Amniotic epithelial cell (primary cell): ENCODE results near the gene PACS2.

ENCODE experiments used
- DNase-seq: peaks from one replicate; pipeline ENCODE4 v3.0.0-alpha.2; 2010; ENCODE audit warnings: low read depth

Gene PACS2

DNA sequence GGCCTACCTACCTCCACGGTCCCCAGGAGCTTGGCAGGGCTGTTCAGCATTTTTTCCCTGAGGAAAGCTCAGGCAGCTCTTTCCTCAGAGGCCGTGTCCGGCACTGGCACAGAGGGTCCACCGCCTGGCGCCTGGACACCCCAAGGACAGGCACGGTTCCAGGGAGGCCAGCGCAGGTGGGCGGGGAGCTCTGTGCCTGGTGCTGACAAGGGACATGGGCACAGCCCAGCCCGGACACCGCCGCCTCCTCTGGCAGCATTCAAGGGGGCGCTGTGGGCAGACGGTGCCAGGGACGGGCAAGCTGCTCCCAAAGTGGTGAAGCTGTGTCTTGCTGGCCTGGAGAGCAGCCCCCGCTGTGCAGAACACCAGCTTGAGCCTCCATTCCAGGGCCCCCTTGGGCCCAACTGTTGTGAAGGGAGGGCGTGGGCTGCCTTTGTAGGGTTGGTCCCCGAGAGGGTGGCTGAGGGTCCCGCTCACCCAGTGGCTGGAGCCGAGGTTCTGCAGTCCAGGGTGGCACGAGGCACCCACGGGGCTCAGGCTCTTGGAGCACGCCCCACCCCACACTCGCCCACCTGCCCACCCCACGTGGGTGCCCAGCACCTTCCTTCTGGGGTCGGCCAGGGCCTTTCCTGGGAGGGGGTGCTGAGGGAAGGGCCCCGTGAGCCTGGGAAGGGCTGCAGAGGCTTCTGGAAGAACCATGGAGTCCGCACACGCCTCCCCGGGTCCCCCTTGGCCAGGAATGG is 54.5 kb downstream of the PACS2 start:
- no peak for DNase-seq

- DNase-seq, result no peak
Measured at GRCh38 chr14:105369653-105370040, 55.1 kb downstream of the PACS2 start.

GRCh38 chr14:105374389-105374788 is 59.8 kb downstream of the PACS2 start:
- DNase-seq, result no peak

DNA sequence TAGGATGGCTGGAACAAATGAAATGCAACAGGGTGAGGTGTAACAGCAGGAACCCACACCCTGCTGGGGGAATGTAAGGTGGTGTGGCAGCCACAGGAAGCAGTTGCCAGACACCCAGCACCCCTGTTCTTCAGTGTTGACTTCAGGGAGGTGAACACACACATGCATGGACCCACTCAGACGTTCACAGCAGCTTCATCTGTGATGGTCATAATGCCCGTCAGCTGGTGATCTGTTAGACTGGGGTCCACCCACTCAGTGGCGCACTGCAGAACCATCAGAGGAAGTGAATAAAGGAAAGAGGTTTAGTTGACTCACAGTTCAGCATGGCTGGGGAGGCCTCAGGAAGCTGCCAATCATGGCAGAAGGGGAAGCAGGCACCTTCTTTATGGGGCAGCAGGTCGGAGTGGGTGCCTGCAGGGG is 61.1 kb downstream of the PACS2 start:
- no peak for DNase-seq

GRCh38 chr14:105376521-105377440 is 62.2 kb downstream of the PACS2 start:
- DNase-seq, result no peak

DNA sequence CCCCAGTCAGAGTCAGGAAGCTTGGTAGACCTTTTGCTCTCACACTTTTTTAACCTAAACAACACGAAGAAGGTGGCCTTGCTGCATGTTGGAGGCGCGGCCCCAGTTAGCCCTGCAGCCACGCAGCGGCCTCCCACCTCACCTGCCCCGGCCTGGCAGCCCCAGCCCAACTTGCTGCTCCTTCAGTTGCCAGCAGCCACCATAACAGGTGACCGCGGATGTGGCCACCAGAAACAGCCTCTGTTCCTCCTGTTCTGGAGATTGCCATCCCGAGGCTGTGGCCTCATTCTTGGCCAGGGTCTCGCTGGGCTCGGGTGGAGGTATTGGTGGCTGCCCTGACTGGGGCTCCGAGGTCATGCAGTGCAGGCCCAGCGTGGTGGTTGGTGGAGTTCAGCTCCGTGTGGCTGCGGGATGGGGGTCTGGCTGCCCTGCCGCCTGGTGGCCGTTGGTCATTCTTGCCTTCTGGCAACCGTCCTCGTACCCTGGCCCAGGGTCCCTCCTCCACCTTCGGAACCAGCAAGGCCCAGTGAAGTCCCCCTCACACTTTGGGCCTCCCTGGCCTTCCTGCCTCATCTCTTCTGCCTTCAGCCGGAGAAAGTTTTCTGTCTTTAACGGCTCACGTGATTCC is 63.1 kb downstream of the PACS2 start:
- no peak for DNase-seq

DNA sequence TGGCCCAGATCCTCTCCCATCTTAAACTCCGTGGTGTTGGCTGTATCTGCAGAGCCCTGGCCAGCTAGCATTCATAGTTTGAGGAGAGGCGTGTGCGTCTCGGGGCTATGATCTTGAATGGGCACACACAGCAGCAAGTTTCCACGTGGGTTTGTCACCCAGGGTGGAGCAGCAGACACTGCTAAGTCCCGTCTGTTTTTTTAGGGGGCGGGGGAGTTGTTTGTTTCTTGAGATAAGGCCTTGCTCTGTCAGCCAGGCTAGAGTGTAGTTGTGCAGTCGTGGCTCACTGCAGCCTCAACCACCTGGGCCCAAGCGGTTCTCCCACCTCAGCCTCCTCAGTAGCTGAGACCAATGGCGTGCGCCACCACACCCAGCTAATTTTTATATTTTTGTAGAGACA is 63.7 kb downstream of the PACS2 start:
- no peak for DNase-seq

DNA sequence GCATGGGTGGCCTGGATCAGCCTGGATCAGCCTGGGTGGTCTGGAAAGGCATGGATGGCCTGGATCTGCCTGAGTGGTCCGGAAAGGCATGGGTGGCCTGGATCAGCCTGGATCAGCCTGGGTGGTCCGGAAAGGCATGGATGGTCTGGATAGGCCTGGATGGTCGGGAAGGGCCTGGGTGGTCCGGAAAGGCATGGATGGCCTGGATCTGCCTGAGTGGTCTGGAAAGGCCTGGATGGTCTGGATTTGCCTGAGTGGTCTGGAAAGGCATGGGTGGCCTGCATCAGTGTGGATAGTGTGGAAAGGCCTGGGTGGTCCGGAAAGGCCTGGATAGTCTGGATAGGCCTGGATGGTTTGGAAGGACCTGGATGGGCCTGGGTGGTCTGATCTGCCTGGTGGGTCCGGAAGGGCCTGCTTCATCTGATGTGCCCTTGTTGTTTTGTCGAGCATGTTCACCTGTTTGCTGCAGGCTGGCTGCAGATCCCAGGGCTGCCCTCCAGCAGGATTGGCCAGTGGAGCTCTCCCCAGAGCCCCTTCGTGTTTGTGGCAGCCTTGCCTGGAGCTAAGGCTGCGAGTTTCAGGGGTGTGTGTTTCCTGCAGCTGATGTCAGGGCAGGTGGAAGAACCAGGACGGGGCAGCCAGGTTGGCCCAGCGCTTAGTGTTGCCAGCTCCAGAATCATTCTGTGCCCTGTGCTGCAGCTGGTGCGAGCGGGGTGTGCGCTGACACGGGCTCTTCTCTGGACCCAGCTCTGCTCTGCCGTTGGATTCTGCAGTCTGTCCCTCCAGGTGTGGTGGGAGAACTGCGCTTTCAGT is 64.5 kb downstream of the PACS2 start:
- no peak for DNase-seq

GRCh38 chr14:105379946-105380345 is 65.4 kb downstream of the PACS2 start:
- no peak for DNase-seq

DNA sequence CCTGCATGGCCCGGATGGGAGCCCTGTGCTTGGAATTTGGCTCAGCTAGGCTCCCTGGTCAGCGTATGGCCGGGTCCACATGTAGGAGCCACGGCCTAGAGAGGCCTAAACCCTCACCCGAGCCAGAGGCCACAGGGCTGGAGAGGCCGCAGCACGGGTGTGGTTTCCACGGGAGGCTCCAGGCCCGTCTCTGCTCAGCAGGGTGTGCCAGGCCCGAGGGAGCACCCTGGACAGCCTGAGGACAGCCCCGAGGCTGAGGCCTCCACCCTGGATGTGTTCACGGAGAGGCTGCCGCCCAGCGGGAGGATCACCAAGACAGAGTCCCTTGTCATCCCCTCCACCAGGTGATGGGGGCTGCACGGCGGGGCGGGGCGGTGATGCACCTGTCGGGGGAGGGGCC is 66.2 kb downstream of the PACS2 start:
- no peak for DNase-seq

DNA sequence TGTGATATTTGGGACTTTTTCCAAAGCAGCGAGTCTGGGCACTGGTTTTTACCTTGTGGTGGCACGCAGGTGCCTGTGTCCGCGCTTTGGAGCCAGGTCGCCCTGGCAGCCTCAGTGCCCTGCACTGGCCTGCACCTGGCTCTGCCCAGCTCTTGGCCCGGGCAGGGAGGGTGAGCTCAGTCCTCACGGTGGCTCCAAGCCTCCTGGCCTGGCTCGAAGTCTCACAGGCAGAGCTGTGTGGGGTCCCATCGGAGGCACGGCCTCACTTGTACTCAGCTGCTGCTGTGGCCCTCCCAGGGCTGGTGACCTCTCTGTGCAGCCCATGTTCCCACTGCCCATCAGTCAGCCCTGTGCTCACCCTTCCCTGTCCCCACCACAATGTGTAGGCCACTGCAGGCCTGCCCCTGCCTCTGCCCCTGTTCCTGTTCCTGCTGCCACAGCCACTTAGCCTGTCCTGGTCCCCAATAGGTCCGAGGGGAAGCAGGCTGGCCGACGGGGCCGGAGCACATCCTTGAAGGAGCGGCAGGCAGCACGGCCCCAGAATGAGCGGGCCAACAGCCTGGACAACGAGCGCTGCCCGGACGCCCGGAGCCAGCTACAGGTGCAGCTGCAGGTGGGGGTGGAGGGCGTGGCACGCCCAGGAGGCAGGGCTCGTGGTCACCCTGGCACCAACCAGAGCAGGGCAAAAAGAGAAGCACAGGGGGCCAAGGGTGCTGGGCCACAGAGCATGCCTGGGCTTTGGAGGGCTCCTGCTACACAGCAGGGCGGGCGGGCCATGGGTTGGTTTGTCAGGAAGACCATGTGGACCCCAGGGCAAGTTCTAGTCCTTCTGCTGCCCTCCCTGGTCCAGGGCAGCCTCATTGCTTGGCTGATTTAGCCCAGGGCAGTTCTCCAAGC is 67.1 kb downstream of the PACS2 start:
- DNase-seq, result no peak

DNA sequence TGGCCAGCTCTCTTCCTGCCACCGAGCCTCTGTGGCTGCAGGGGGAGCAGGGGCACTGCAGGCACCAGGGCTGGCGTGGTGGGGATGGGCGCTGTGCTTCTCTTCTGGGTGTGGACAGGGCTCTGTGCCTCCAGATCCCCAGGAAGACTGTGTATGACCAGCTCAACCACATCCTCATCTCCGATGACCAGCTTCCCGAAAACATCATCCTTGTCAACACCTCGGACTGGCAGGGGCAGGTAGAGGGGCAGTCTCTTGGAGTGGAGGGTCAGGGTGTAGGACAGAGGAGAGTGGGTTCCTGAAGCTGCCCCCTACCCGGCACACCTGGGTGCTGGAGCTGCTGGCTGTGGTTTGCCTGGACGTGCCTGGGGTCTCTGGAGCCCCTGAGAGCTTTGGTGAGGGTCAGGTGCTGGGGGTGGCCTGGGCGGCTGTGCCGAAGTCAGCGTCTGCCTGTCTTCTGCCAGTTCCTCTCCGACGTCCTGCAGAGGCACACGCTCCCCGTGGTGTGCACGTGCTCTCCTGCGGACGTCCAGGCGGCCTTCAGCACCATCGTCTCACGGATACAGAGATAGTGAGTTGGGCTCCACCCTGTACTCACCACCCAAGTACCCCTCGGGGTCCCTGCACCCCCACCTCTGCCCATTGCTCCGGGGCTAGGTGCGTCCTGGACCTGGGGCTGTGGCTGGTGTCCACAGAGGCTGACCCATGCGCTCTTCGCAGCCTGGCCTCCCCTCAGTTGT is 68.0 kb downstream of the PACS2 start:
- DNase-seq, result no peak

DNA sequence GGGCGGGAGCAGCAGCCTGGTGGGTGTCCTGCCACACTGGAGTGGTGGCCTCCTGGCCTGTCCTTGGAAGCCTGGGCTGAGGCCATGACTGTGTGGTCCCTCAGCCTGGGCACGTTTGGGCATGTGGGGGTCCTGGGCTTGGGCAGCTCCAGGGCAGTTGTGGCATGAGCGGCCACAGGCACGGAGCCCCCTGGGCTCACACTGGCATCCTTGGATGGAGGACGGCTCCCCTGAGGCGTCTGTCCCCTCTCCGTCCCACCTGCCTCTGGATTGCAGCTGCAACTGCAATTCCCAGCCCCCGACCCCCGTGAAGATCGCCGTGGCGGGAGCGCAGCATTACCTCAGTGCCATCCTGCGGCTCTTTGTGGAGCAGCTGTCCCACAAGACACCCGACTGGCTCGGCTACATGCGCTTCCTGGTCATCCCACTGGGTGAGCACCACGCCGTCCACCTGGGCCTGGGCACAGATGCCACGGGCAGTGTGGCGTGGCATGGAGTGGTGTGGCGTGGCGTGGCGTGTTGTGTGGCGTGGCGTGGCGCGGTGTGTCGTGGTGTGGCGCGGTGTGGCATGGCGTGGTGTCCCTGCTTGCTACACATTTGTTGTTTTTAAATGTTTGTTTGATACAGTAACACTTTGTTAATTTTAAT is 68.7 kb downstream of the PACS2 start:
- no peak for DNase-seq

DNA sequence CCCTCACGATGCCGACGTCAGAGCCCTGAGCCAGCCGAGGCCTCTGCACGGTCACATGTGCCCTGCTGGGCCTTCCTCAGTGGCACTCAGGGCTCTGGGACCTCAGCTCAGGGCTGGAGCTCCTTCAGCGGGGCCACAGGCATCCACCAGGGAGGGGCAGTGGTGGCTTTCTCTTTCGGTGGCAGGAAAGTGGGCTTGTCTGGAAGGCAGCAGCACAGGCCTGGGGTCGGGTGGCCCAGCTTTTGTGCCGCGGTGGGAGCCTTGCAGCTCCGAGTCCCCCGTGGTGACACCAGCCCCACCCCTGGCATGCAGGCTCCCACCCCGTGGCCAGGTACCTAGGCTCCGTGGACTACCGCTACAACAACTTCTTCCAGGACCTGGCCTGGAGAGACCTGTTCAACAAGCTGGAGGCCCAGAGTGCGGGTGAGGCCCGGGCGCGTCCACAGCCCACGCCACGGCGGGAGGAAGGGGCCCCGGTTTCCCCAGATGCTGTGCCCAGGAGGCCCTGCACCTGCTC is 69.6 kb downstream of the PACS2 start:
- DNase-seq, result no peak

- DNase-seq, result no peak
Measured at GRCh38 chr14:105384605-105385321, 70.2 kb downstream of the PACS2 start.

DNA sequence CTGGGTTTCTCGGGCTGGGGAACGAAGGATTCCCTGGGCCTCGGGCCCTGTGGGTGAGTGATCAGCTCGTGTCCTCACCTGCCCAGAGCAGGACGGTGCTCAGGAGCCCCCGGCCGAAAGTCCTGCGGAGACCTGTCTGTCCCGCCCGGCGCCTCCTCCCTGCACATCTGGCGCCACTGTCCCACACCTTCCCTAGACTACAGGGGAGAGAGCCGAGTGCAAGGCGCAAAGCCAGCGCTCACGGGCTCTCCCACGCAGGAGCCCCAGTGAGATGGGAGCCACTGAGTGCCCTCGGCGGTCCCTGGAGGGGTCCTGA is 70.7 kb downstream of the PACS2 start:
- no peak for DNase-seq

DNA sequence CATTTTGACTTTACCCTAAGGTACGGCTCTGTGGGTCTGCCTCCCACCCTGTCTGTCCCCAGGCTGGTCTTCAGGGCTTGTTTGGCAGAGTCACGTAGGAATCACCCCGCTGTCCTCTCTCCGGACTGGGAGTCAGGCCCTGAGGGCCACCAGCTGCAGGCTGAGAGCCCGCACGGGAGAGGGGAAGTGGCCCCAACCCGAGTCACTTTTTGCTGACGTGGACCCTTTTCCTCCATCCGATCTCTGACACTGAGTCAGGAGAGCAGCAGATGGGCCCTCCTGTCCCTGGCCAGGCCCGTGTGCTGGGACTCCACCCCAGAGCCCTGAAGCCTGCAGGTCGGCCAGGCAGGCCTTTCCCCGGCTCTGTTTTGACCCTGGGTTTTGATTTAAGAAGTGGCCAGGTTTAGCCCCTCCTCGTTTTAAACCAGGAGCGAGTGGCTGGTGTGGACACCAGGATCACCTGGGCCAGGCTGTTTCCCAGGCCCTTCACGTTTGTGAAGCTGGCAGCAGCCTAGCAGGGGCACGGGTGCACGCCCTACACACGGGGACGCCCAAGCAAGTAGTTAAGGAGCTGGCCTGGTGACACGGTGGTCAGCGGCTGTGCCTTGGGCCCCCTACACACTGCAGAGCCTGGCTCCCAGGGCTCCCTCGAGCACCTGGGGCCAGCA is 71.3 kb downstream of the PACS2 start:
- no peak for DNase-seq
